Ovary (tissue), 3 donors: Measurements from ENCODE around the gene USP17L12.
"Not testable (repeated sequence)": the region's sequence is repeated elsewhere in the genome, so short reads cannot be mapped to it uniquely, and the experiment has no call there.

ENCODE experiments used
- CTCF ChIP-seq, 3 donors: fragments of 450-650 bp in 2 of 3; fragments of 200-600 bp in 1 of 3; IDR thresholded peaks; one replicate each; pipeline versions ENCODE4 v1.5.1 to v1.8.0; 2016 to 2022; ENCODE audit warnings: antibody characterized with exemption in 3 of 3, mild to moderate bottlenecking in 1 of 3
- EP300 ChIP-seq: sonication (generic); formaldehyde crosslinking; IDR thresholded peaks from one replicate; pipeline ENCODE4 v1.6.1; 2017; ENCODE audit warnings: antibody characterized with exemption
- donor health status: DM: no; HTN: no; CAD: no.

- not testable (repeated sequence) for TF ChIP-seq CTCF (IDR thresholded peaks at IDR 0.05); EP300
Measured at GRCh38 chr4:9253078-9253477, 33.1 kb downstream of the USP17L12 start, which contains the start of gene USP17L19.
